Stimulated activated CD8-positive, alpha-beta memory T cell treated with anti-CD3 and anti-CD28 coated beads, Interleukin-7, amount 100 ng/mL, for 24 hours (primary cell): ENCODE data around the gene AGBL1.

Source experiments
- DNase-seq: peaks from one replicate; pipeline ENCODE4 v3.0.0-alpha.2; 2020; ENCODE audit warnings: low read depth

Gene AGBL1

DNA sequence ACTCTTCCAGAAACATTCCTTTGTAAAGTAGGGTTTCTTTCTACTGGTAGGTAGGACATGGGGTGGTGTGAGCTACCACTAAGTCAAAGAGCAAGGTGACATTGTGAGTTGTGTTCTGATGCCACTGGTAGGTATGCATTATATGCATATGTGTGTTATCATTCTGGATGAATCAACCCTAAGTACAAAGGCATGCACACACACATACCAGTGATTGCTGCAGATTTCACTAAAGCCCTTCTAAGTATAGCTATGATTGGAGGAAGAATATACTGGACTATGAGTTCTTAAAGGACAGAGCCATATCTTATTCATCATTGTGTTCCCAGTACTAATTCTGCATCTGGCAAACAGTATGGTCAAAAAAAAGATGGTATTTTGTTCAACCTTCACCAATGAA, 646.0 kb downstream of the AGBL1 start:
- DNase-seq, result no peak

DNA sequence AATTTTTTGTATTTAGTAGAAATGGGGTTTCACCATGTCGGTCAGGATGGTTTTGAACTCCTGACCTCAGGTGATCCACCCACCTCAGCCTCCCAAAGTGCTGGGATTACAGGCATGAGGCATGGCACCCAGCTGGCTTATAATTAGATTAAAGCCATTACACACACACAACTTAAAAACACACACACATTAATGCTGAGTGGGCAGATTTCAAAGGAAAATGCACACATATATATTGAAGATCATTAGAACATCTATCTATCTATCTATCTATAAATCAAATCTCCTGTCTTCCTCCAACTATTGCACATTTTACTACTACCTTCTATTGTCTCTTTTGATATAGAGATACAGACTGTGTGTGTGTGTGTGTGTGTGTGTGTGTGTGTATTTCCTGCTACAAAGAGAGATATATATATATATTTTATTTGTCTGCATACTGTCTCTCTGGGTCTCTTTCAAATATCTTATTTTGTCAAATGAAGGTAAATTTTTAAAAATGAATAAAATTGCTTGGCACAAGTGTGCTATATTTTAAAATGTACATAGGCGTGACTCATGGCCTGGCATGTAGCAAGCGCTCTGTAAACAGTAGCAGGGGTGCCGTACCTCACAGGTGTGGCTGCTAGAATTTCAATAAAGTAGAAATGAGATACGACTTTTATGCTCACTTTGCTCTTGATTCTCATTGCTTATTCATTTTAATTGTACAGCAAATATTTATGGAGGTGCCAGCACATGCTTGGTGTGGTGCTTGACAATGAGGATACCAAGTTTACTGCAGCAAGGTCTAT, 655.8 kb downstream of the AGBL1 start:
- DNase-seq, result no peak

DNA sequence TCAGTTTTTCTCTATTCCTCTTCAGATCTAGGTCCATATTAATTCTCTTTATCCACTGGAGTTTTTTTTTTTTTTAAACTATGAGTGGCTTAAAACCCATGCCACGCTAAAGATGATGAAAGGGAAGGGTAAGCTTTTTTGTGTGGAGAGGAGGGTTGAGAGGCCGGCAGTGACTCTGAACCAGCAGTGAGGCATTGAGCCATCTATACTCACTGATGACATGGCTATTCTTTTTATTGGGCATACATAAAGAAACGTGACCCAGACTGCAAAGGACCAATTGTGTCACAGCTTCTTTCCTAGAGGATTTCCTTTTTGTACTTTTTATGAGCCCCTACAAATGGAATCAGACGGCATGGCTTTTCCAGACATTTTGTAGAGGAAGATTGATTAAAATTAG, 662.2 kb downstream of the AGBL1 start:
- DNase-seq, result no peak

DNA sequence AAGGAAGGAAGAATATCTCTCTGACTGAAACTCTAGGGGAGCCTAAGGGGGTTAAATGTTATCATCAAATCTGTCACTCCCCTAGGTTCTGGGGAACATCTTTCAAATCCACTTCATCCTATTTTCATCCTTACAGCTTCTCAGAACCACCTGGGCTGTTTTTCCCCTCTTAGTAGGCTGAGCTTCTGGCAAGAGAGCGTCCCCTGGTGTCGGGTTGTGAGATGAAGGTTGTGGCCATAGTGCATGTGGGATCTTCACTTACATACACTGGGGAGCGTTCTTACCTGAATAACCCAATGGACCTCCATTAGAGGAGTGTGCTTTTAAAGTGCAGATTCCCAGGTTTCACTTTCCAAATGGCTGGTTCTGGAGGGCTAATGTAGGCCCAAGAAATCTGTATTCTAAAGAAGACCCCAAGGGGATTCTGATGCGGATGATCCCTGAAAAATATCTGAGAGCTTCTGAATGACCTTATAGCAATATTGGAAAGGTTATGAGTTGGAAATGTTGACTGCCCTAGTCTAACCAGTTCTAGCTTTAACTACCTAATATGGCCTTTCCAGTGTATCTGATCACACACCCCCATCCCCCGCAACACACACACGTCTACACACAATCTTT, 663.7 kb downstream of the AGBL1 start:
- peak; percentile 36 for DNase-seq

DNA sequence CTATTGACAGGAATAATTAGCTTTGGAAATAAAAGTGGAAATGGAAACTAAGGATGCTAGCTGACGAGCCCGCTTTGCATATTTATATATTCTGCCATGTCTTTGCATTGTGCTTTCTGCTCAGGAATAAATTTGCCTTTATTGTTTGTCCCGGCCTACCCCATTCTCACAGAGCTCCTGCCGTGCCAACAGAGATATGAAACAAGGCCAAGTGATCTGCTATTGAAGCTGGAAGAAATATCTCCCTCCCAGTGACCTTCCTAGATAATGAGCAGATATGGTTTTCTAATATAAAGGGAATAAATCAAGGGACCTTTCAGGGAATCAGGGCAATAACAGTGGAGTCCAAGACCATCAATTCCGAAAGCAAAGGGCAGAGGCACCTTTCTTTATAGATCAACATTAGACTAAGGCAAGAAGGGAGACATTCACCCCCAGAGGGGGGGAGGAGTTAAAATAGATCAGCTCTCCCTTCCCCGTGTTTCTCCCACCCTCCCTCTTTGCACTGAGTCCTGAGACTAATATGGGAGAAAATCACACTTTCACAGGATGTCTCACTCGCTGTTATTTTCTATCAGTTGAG, 664.6 kb downstream of the AGBL1 start:
- no peak for DNase-seq

DNA sequence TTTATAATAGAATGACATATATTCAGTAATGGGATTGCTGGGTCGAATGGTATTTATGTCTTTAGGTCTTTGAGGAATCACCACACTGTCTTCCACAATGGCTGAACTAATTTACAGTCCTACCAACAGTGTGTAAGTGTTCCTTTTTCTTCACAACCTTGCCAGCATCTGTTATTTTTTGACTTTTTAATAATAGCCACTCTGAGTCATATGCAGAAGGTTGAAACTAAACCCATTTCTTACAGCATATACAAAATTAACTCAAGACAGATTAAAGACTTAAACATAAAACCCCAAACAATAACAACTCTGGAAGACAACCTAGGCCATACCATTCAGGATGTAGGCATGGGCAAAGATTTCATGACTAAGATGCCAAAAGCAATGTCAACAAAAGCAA, 671.4 kb downstream of the AGBL1 start:
- DNase-seq, result no peak

DNA sequence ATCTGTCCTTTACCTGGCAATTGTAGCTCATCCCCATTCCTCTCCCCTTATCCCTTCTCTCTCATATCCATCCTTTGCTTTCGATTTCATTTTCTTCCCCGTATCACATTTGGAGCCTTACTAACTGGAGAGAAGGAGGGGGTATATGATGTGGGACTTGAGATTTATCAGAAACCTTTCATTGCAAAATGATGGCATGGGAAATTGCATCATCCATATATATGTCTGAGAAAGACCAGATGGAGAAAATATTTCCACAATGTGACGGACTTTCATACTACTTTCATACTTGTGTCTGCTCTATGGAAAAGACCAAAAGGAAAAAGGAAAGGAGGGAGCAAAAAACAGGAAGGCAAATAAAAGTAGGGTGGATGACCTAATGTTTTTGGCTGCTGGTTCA, 675.2 kb downstream of the AGBL1 start:
- DNase-seq, result no peak

DNA sequence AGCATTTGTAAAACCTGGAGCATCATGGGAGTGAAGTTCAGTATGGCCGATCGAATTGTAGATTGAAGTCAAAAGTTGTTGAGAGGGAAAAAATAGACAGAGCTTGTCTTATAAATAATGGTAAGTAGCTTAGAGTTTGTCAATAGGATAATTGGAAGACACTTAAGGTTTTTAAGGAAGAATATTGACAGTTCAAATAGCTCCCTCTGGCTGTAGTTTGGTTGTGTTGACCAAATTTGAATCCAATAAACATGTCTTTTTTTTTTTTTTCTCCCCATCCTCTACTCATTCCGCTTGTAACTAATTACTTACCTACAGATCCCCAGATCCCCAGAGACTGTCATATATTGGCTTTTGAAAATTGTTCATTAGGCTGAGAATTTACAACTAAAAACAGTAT, 677.0 kb downstream of the AGBL1 start:
- no peak for DNase-seq

DNA sequence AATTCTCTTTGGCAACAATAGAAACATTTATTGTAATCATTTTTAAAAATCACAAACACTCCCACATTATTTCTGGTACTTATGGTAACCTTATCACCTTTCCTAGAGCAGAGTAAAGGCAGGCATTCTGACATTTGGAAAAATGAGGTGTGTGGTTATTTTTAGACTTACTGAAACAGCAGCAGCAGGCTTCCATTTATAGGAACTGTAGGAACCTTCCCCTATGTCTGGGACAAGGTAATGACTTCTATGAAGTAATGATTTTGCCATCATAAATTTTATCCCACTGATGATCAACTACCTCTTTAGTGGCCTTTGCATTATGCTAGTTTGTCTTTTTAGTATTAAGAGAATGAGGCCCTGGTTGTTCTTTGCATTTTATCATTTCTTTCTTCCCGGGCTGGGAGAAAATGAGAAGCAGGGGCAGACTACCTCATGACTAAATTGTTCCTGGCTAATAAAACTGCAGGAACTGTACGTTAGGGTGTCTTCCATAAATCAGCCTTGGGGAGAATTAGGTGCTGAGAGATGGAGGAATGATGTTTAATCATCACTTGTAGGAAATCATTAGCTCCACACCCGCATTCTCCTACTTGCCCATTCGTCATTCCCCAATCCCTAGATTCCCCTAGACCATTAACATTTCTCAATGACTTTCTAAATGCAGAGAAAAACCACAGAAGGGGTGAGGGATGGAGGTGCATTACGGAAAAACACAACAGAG, 680.3 kb downstream of the AGBL1 start:
- no peak for DNase-seq

DNA sequence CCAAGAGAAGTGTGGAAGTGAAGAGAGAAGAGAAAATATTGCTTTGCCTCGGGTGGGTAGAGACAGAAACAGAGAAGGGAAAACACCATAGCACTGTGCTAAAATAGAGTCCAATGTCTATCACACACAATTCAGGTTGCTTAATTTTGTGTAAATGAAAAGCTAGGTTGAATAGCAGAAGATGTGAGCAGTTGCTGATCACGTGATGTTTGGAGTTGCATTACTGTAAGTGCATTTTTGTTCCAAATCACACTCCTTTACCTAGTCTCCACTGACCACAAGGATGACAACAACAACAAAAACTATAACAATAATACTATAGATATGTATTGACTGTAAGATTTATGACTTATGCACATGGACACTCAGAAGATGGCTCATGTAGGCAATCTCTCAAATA, 683.2 kb downstream of the AGBL1 start:
- DNase-seq, result no peak

DNA sequence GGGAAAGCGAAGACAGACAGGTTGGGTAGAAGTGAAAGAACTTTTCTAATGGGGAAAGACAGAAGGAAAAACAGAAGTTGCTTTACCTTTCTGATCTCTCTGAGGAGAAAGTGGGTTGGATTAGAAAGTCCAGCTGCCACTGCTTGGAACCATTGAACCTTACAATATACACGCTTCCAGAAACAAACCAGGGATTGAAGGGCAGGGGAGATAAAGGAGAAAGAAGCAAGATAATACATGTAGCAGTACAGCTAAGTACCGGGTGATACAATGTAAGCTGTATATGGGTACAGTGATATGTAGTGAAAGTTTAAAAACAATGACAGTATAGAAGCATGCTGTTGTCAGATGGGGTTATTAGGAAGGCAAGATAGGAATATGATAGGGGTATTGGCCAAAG, 684.4 kb downstream of the AGBL1 start:
- no peak for DNase-seq

DNA sequence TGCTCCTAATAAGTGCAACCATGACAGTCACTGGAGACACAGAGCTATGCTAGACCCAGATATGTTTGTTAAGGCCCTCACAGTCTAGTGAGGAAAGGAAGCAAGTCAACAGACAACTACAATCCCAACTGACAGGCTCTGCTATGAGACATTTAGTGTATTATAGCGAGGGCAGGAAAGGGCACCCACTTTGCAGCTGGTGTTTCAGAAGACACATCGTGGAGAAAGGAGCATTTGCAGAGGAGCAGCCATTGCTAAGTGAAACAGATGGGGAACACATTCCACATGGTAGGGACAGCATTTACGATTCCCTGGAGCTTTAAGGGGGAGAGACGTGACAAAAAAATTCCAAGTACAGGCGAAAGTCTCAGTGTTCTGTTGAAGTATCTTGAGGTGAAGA, 685.6 kb downstream of the AGBL1 start:
- no peak for DNase-seq

DNA sequence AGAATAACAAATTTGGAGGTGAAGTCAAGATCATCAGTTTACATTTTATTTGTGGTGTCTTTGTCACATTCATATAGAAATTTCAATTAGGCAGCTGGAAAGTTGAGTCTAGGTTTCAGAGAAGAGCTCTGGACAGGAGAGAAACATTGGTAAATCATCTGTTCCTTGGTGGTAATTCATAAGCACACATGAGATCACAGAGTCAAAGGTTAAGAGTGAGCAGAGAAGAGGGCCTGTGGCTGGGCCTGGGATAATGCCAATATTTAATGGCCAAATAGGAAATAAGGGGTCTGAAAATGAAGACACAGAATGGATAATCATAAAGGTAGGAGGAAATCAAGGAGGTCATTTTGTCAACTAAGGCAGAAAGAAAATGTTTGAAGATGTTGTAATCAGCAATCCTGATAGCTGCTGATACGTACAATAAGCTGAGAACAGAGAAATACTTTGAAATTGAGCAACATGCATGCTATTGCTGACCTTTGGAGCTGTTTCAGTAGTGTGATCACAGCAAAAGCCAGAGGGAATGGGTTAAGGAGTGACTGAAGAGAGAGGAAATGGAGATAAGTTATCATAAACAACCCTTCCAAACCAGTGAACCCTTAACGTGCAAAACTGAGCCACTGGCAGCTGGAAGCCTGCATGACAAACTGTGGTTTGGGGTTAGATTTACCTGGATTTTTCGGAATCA, 692.8 kb downstream of the AGBL1 start:
- DNase-seq, result no peak

DNA sequence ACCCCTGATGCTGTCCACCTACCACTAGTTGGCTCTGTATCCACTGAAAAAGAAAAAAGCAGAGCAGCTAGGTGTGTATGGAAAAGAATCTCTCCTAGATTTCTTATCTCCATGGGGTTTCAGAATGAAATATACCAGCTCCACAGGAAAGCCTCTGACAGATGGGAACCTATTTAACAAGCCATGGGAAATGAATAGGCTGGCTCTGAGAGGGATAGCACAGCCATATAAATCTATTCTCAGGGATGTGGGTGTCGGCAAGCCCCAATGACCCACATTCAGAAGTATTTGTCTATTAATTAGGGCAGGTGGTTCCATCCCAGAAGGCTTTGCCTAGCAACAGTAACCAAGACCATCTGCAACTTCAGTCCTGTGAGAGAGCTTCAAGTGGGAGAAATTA, 694.1 kb downstream of the AGBL1 start:
- DNase-seq, result no peak

DNA sequence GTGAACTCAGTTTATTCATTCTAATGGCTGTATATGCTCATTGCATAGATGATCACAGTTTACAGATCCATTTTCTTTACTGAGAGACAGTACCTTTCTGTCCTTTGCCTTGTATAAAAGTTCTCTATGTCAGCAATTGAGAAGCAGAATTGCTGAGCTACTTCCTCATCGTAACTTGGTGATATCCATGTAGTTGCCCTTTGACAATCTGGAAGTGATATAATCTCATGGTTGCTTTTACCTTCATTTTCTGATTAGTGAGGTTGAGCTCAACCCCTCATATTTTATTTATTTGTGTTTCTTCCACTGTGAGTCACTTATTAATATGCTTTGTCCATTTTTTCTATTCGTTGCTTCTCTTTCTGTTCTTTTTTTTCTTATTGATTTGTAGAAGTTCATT, 696.5 kb downstream of the AGBL1 start:
- DNase-seq, result no peak

DNA sequence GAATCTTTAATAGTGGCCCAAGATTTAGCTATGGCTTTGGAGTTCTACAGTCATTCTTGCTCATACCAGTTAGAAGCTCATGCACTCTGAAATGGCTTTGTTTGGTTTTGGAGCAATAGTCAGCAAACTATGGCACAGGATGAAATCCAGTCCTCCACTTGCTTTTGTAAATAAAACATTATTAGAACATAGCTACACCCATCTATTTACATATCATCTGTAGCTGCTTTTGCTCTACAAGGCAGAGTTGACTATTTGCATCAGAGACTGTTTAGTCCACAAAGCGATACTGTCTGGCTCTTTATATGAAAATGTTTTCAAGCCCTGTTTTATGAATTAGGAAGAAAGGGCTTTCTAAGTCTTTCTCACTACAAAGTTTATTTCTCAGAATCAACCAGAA, 716.9 kb downstream of the AGBL1 start:
- no peak for DNase-seq

DNA sequence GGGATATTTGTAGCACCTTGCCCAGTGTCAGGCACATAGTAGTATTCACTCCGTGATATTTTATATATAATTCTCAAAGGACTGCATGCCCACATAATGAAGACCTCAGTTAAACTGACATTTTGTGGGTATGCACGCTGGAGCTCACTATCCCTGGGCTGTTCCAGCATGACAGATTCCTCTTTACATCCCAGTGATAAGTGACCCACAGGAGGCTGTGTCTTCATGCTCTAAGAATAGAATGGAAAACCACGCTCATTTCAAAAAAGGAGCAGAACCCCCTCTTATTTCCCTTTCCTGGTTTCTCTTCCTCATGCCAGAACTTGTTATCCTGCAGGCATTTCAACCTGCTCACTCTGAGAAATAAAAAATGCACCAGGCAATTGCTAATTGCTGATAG, 717.5 kb downstream of the AGBL1 start:
- no peak for DNase-seq

DNA sequence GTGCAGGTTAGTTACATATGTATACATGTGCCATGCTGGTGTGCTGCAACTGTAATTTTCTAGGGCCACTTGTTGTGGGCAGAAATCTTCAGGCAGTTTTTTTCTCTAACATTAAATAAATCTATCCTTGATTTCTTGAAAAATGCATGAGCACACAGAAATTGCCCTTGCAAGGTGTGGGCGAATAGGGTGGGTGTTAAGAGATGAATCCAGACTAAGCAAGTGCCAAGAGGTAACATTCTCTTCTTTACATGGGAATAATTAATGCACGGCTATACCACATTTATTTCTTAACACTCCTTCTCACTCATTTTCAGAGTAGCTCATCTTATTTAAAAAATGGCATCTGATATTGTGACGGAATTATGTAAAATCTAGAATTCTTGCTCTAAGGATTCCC, 719.6 kb downstream of the AGBL1 start:
- DNase-seq, result no peak

DNA sequence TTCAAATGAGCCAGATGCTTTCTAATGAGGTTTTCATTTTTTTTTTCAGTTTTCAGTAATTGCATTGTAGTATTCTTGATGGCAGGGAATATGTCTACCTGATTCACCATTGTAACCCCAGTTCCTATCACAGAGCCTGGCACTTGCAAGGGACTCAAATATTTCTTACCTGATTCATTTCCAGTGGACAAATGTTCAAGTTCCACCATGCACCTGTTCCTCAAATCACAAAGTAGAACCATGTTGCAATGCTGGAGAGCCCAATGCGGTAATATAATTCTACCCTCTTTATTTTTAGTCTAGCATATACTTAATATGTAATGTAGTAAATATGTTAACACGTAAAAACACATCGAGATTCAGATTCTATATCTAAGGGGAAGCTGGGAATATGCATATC, 722.6 kb downstream of the AGBL1 start:
- DNase-seq, result no peak

DNA sequence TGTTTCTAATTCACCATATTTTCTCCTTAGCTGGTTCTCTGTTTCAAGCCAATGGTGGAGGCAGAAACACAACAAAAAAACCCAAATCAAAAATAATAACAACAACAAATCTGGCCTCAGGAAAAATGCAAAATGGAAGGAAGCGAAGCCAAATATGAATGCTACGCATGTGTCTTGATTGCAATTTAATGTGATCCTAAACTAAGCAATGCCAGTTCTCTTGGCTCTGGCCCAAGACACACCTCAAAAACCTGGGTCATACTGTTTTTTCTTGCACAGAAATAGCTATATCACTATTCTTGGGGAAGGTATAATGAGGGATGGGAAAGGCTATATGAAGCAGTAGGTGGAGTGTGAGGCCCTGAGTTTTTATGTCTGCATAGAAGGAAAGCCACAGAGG, 724.7 kb downstream of the AGBL1 start:
- no peak for DNase-seq

DNA sequence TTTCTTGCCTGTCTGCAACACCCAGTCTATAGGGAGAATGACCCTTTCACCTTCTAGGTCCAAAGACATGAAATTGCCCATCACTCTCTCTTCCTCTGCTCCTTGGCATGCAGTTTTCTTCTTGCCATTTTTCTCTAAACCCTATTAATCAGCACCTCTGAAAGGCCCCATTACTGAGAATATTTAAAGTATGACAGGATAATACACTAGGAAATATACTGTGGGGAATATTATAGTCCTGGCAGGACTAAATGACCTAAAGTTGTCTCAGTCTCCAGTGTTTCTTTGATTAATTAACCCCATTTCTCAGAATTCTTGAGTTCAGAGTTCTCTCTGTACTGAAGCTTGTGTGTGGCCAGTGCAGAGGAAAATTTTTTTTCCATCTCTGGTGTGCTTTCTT, 730.7 kb downstream of the AGBL1 start:
- no peak for DNase-seq

DNA sequence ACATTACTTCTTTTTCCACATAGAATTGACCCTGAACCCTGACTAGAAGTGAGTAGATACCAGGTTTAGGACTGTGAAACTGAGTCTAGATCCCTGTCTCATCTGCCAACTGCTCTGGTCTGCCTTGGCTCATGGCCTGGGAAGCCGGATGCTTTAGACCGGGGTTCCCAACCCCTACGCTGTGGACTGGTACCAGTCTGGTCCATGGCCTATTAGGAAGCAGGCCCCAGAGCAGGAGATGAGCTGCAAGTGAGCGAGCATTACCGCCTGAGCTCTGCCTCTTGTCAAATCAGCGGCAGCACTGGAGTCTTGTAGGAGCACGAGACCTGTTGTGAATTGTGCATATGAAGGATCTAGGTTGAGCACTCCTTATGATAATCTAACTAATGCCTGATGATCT, 734.2 kb downstream of the AGBL1 start:
- DNase-seq, result no peak
